Measurements from ENCODE around the gene MTERF4.

Gene MTERF4

DNA sequence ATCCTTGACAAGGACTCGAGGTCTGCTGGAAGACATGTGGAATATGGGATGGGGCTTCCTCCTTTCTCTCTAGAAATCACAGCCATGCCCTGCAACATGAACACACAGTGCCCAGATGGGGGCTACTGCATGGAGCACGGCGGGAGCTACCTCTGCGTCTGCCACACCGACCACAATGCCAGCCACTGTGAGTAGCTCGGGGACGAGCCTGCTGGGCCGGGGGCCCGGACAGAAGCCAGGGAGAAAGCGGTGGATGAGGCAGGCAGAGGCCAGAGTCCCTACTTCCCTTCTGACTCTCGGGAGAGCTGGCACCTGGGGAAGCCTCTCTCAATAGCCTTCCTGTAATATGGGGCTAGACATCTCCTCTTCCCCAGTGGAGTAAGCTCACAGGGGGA, 53.1 kb downstream of the MTERF4 start:
- DNase-seq (ENCODE audit: low read depth), result no peak
- no peak overlapping the region for H3K4me3 ChIP-seq (ENCODE audit: low read depth, low read length)
- TF ChIP-seq, protein P1, sequence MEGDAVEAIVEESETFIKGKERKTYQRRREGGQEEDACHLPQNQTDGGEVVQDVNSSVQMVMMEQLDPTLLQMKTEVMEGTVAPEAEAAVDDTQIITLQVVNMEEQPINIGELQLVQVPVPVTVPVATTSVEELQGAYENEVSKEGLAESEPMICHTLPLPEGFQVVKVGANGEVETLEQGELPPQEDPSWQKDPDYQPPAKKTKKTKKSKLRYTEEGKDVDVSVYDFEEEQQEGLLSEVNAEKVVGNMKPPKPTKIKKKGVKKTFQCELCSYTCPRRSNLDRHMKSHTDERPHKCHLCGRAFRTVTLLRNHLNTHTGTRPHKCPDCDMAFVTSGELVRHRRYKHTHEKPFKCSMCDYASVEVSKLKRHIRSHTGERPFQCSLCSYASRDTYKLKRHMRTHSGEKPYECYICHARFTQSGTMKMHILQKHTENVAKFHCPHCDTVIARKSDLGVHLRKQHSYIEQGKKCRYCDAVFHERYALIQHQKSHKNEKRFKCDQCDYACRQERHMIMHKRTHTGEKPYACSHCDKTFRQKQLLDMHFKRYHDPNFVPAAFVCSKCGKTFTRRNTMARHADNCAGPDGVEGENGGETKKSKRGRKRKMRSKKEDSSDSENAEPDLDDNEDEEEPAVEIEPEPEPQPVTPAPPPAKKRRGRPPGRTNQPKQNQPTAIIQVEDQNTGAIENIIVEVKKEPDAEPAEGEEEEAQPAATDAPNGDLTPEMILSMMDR (IDR thresholded peaks at IDR 0.05; ENCODE audit: control insufficient read depth, extremely low read depth, insufficient read depth), result no peak

DNA sequence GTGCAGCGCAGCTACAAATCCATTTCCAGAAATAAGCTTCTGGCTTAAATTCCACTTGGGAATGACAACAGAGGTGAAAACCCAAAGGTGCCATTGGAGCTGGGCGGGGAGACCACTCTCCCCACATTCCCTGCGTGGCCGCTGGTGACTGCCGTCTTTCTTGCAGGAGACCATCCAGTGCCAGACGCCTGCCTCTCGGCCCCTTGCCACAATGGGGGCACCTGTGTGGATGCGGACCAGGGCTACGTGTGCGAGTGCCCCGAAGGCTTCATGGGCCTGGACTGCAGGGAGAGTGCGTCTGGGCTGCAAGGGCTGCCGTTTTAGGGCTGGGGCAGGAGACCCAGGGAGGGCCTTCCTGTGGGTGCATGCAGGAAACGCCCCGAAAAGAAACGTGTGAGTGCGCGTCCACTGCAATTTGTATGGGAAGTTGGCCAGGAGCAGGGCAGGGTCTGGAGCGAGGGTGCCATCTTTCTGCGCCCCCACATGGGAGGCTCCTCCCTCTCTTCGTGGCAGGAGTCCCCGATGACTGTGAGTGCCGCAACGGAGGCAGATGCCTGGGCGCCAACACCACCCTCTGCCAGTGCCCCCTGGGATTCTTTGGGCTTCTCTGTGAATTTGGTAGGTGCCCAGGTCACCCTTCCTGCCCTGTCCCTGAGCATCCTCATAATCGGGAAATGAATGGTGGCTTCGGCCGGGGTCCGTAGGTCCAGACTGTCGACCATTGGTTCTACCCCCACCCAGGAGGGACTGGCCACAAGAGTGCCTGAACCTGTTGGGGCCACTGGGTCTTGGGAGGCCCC, 53.7 kb downstream of the MTERF4 start:
- DNase-seq (ENCODE audit: low read depth), result no peak
- no peak overlapping the region for H3K4me3 ChIP-seq (ENCODE audit: low read depth, low read length)
- TF ChIP-seq, protein P1 (IDR thresholded peaks at IDR 0.05; ENCODE audit: control insufficient read depth, extremely low read depth, insufficient read depth), result no peak

DNA sequence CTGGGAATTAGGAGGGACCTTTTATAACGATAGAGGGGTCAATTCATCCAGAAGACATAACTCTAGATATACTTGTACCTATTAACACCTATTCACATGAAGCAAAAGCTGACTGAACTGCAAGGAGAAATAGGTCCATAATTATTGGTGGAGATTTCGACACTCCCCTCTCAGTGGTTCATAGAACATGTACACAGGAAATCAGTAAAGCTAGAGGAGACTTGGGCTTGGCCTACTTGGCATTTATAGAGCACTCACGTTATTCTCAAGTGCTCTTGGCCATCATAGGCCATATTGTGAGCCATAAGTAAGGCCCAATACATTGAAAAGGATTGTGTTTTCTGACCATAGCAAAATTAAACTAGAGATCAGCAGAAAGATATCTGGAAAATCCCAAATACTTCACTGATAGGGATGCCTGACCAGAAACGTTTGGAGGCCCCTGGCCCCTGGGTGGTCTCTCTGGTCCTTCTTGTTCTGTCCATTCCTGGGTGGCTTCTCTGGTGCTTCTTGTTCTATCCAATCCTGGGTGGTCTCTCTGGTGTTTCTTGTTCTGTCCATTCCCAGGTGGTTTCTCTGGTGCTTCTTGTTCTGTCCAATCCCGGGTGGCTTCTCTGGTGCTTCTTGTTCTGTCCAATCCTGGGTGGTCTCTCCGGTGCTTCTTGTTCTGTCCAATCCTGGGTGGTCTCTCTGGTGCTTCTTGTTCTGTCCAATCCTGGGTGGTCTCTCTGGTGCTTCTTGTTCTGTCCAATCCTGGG, 54.7 kb downstream of the MTERF4 start:
- no peak for DNase-seq (ENCODE audit: low read depth)
- no peak overlapping the region for H3K4me3 ChIP-seq (ENCODE audit: low read depth, low read length)
- TF ChIP-seq, protein P1 (IDR thresholded peaks at IDR 0.05; ENCODE audit: control insufficient read depth, extremely low read depth, insufficient read depth), result no peak

Data from LNCaP clone FGC (cell line).